DOHH2 (cell line): ENCODE data around the gene KLHL40.

ENCODE experiments used
- H3F3A ChIP-seq: fragments of 200-600 bp; sonication (generic), shearing (Covaris generic); 2 replicates; pipeline ENCODE4 v1.6.0; 2016; ENCODE audit warnings: antibody characterized with exemption, mild to moderate bottlenecking; ENCODE audit not compliant: control insufficient read depth, insufficient read depth
- H3K27ac ChIP-seq: fragments of 200-600 bp; sonication (generic); 2 replicates; pipeline ENCODE4 v1.5.1; 2014; ENCODE audit warnings: low read depth, mild to moderate bottlenecking, low read length, moderate library complexity
- H3K27me3 ChIP-seq: fragments of 200-600 bp; sonication (generic); 2 replicates; pipeline ENCODE4 v1.6.1; 2014; ENCODE audit warnings: mild to moderate bottlenecking, low read length, mixed read lengths; ENCODE audit not compliant: control insufficient read depth
- H3K36me3 ChIP-seq: fragments of 200-600 bp; sonication (generic); 2 replicates; pipeline ENCODE4 v1.6.1; 2014; ENCODE audit warnings: mild to moderate bottlenecking, low read length, moderate library complexity, mixed read lengths; ENCODE audit not compliant: control insufficient read depth
- H3K4me1 ChIP-seq: fragments of 200-600 bp; sonication (generic); 2 replicates; pipeline ENCODE4 v1.6.1; 2014; ENCODE audit warnings: mild to moderate bottlenecking, low read length, mixed read lengths; ENCODE audit not compliant: control insufficient read depth
- H3K4me2 ChIP-seq: fragments of 200-600 bp; sonication (generic); 2 replicates; pipeline ENCODE4 v1.6.0; 2014; ENCODE audit warnings: mild to moderate bottlenecking, low read length, moderate library complexity
- H3K4me3 ChIP-seq: fragments of 200-600 bp; sonication (generic); 2 replicates; pipeline ENCODE4 v1.5.1; 2014; ENCODE audit warnings: mild to moderate bottlenecking, low read length, mixed read lengths
- H3K79me2 ChIP-seq: fragments of 200-600 bp; sonication (generic); 2 replicates; pipeline ENCODE4 v1.6.1; 2014; ENCODE audit warnings: mild to moderate bottlenecking, low read length, mixed read lengths; ENCODE audit not compliant: control insufficient read depth
- H3K9me2 ChIP-seq: fragments of 200-600 bp; sonication (generic); replicated peaks from 2 replicates; pipeline ENCODE4 v1.6.1; 2014; ENCODE audit warnings: mild to moderate bottlenecking, low read length, mixed read lengths; ENCODE audit not compliant: control insufficient read depth
- H3K9me3 ChIP-seq: fragments of 200-600 bp; sonication (generic); 2 replicates; pipeline ENCODE4 v1.6.1; 2014; ENCODE audit warnings: antibody characterized with exemption, low read length, mixed read lengths; ENCODE audit not compliant: control insufficient read depth, insufficient read depth
- H4K20me1 ChIP-seq: fragments of 200-600 bp; sonication (generic); 2 replicates; pipeline ENCODE4 v1.6.0; 2014; ENCODE audit warnings: low read depth, mild to moderate bottlenecking, antibody characterized with exemption, low read length, moderate library complexity; ENCODE audit not compliant: control insufficient read depth, insufficient read depth
- EZH2phosphoT487 ChIP-seq: fragments of 200-600 bp; sonication (generic); IDR thresholded peaks from 2 replicates; pipeline ENCODE4 v1.6.1; 2017; ENCODE audit warnings: borderline replicate concordance, mild to moderate bottlenecking, antibody characterized with exemption, low read length, moderate library complexity, mixed read lengths
- TF ChIP-seq, protein P1 (sequence below): fragments of 200-600 bp; sonication (generic); IDR thresholded peaks from one replicate; pipeline ENCODE4 v1.5.1; 2014; ENCODE audit warnings: antibody characterized with exemption, mild to moderate bottlenecking, low read depth, low read length; ENCODE audit not compliant: poor library complexity, severe bottlenecking

KLHL40 gene

DNA sequence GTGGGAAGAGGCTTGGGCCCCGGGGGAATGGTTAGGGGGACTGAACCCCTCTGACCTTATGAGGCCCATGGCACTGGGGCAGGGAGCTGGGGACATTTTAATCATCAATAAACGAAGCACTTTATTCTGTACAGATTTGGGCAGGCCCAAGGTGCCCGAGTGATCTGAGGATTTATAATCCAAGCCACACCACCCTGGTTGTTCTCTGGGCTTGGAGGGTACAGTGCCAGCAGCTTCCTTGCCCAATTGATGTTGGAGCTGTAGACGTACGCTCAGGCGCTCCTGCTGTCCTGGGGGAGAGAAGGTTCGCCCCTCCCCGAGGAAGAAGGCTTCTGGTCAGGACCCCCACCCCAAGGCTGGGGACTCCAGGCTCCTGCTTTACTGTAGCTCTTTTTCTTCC, 19.3 kb upstream of the KLHL40 start:
- H3K79me2 ChIP-seq = no peaks in the 10 kb centered on the region
- H3F3A ChIP-seq = no peaks in the 10 kb centered on the region

DNA sequence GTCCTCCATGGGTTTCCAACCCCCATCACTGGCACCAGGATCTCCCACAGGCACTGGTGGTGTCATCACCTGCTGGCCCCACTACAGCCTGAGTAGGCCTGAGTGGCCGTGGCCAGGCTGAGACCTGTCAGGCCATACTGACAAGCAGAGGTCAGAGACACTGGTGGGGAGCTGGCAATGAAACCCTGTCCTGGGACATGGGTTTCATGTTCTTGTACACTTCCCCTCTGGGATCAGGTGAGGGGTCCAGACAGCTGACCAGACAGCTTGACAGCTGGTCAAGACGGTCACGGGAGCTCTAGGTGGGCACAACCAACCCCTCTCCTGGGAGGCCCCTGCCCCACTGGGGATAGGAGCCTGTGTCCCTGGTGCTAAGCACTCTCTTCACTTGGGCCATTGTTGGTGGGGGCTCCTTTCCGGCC, 18.7 kb upstream of the KLHL40 start:
- H3K27ac ChIP-seq = no peak overlapping the region
- no peaks in the 10 kb centered on the region for H3K9me2 ChIP-seq
- H3K4me3 ChIP-seq = no peak overlapping the region
- no peaks in the 10 kb centered on the region for H3K27me3 ChIP-seq
- no peaks in the 10 kb centered on the region for H3K36me3 ChIP-seq
- no peak overlapping the region for H3K4me2 ChIP-seq
- H3K9me3 ChIP-seq = no peaks in the 10 kb centered on the region; the same call in 1 of the 2 replicates
- no peaks in the 10 kb centered on the region for H3F3A ChIP-seq
- H3K4me1 ChIP-seq = peaks cover 8% of the 10 kb centered on the region
- TF ChIP-seq, protein P1, sequence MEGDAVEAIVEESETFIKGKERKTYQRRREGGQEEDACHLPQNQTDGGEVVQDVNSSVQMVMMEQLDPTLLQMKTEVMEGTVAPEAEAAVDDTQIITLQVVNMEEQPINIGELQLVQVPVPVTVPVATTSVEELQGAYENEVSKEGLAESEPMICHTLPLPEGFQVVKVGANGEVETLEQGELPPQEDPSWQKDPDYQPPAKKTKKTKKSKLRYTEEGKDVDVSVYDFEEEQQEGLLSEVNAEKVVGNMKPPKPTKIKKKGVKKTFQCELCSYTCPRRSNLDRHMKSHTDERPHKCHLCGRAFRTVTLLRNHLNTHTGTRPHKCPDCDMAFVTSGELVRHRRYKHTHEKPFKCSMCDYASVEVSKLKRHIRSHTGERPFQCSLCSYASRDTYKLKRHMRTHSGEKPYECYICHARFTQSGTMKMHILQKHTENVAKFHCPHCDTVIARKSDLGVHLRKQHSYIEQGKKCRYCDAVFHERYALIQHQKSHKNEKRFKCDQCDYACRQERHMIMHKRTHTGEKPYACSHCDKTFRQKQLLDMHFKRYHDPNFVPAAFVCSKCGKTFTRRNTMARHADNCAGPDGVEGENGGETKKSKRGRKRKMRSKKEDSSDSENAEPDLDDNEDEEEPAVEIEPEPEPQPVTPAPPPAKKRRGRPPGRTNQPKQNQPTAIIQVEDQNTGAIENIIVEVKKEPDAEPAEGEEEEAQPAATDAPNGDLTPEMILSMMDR = no peak
- no peak for TF ChIP-seq EZH2phosphoT487
- H3K79me2 ChIP-seq = no peaks in the 10 kb centered on the region
- H4K20me1 ChIP-seq = no peaks in the 10 kb centered on the region

More for the DNA sequence above, 19.3 kb upstream of the KLHL40 start:
- H3K27me3 ChIP-seq = no peaks in the 10 kb centered on the region
- H3K9me2 ChIP-seq = no peaks in the 10 kb centered on the region
- no peak overlapping the region for H3K4me2 ChIP-seq
- H3K36me3 ChIP-seq = no peaks in the 10 kb centered on the region
- H4K20me1 ChIP-seq = no peaks in the 10 kb centered on the region
- no peaks in the 10 kb centered on the region for H3K9me3 ChIP-seq
- no peak overlapping the region for H3K4me3 ChIP-seq
- peaks cover 8% of the 10 kb centered on the region for H3K4me1 ChIP-seq
- H3K27ac ChIP-seq = no peak overlapping the region
- TF ChIP-seq EZH2phosphoT487 = no peak
- TF ChIP-seq, protein P1 = no peak

DNA sequence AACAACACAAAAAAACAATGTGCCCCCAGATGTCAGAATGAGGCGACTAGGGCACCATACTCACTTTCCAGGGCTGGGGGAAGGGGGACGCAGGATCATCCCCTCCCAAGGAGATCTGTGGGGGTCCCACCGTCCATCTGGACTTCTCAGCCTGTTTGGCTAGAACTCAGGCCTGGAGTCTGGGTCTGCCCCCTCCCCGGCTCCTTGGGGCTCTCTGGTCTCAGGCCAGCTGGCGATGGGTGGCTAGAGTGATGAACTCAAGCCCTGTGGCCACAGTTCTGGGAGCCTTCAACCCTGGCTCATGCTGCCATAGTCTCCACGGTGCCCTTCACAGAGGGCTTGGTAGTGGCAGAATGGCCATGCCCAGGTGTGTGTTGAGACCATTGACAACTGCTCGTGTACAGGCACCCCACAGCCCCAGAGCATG, 18.2 kb upstream of the KLHL40 start:
- H3K4me2 ChIP-seq = no peak overlapping the region
- H3K36me3 ChIP-seq = no peaks in the 10 kb centered on the region
- no peak overlapping the region for H3K4me3 ChIP-seq
- H3K27me3 ChIP-seq = no peaks in the 10 kb centered on the region
- no peaks in the 10 kb centered on the region for H3F3A ChIP-seq
- H3K27ac ChIP-seq = no peak overlapping the region
- no peaks in the 10 kb centered on the region for H3K79me2 ChIP-seq
- TF ChIP-seq, protein P1 = no peak
- no peak for TF ChIP-seq EZH2phosphoT487
- no peaks in the 10 kb centered on the region; the same call in 1 of the 2 replicates for H3K9me3 ChIP-seq
- H3K4me1 ChIP-seq = peaks cover 8% of the 10 kb centered on the region
- H3K9me2 ChIP-seq = no peaks in the 10 kb centered on the region; the same call in 1 of the 2 replicates
- H4K20me1 ChIP-seq = no peaks in the 10 kb centered on the region
